Measurements from ENCODE around the gene SNAPIN. TPM values are rescaled to one million over a fixed set of nuclear protein-coding genes. Genes with fewer than 3 reads are reported as not detected.
"Not testable (repeated sequence)": the region's sequence is repeated elsewhere in the genome, so short reads cannot be mapped to it uniquely, and the experiment has no call there.

The SNAPIN gene
- polyA plus RNA-seq, 4 donors = 50.0 to 59.6 (median 54.6) TPM

- DNase-seq (ENCODE audit: low read depth in 4 of 4, low spot score in 2 of 4) = peak in 2 of 4 donors; percentile 74 to 83
These were observed 31.4 kb upstream of the SNAPIN start, which contains the start of gene S100A13 for GRCh38 chr1:153626904-153627714. TSS of gene S100A13 (minus strand) at chr1:153627505. CDS start at chr1:153626472, 1,033 bp downstream.

- DNase-seq (ENCODE audit: low read depth in 4 of 4, low spot score in 2 of 4) = no peak
These were observed 30.5 kb upstream of the SNAPIN start, which contains the start of gene S100A1 for GRCh38 chr1:153627715-153628626. TSS of gene S100A1 (plus strand) at chr1:153628434. CDS start at chr1:153630522, 2,088 bp downstream.

- DNase-seq (ENCODE audit: low read depth in 4 of 4, low spot score in 2 of 4) = no peak
These were observed 29.7 kb upstream of the SNAPIN start for GRCh38 chr1:153628638-153629342.

- DNase-seq (ENCODE audit: low read depth in 4 of 4, low spot score in 2 of 4) = no peak
These were observed 29.2 kb upstream of the SNAPIN start for GRCh38 chr1:153629343-153629665.

- DNase-seq (ENCODE audit: low read depth in 4 of 4, low spot score in 2 of 4) = no peak
These were observed 28.5 kb upstream of the SNAPIN start for GRCh38 chr1:153629971-153630370.

- no peak for DNase-seq (ENCODE audit: low read depth in 4 of 4, low spot score in 2 of 4)
These were observed 28.1 kb upstream of the SNAPIN start for GRCh38 chr1:153630384-153630783.

GRCh38 chr1:153631047-153632022 is 27.2 kb upstream of the SNAPIN start:
- DNase-seq (ENCODE audit: low read depth in 4 of 4, low spot score in 2 of 4) = no peak

GRCh38 chr1:153633161-153633753 is 25.2 kb upstream of the SNAPIN start:
- DNase-seq (ENCODE audit: low read depth in 4 of 4, low spot score in 2 of 4) = no peak

GRCh38 chr1:153633754-153634665 is 24.5 kb upstream of the SNAPIN start, which contains the start of gene CHTOP:
TSS of gene CHTOP (plus strand) at chr1:153634066. CDS start at chr1:153636589, 2,523 bp downstream.
- peak; percentile 96 to 98 (median 96) for DNase-seq (ENCODE audit: low read depth in 4 of 4, low spot score in 2 of 4)

GRCh38 chr1:153635872-153636271 is 22.6 kb upstream of the SNAPIN start:
- DNase-seq (ENCODE audit: low read depth in 4 of 4, low spot score in 2 of 4) = no peak

GRCh38 chr1:153636312-153636711 is 22.2 kb upstream of the SNAPIN start:
- DNase-seq (ENCODE audit: low read depth in 4 of 4, low spot score in 2 of 4) = no peak

- no peak for DNase-seq (ENCODE audit: low read depth in 4 of 4, low spot score in 2 of 4)
These were observed 20.2 kb upstream of the SNAPIN start for GRCh38 chr1:153638261-153638660.

- DNase-seq (ENCODE audit: low read depth in 4 of 4, low spot score in 2 of 4) = no peak
These were observed 19.2 kb upstream of the SNAPIN start for GRCh38 chr1:153639280-153639679.

- not testable (repeated sequence) for DNase-seq (ENCODE audit: low read depth in 4 of 4, low spot score in 2 of 4)
These were observed 18.3 kb upstream of the SNAPIN start for GRCh38 chr1:153640213-153640612.

- DNase-seq (ENCODE audit: low read depth in 4 of 4, low spot score in 2 of 4) = no peak
These were observed 17.6 kb upstream of the SNAPIN start for GRCh38 chr1:153640861-153641260.

- no peak for DNase-seq (ENCODE audit: low read depth in 4 of 4, low spot score in 2 of 4)
These were observed 16.3 kb upstream of the SNAPIN start for GRCh38 chr1:153642161-153642560.

- DNase-seq (ENCODE audit: low read depth in 4 of 4, low spot score in 2 of 4) = no peak
These were observed 15.4 kb upstream of the SNAPIN start for GRCh38 chr1:153643100-153643499.

GRCh38 chr1:153643816-153644215 is 14.7 kb upstream of the SNAPIN start:
- DNase-seq (ENCODE audit: low read depth in 4 of 4, low spot score in 2 of 4) = no peak
